HCT116 (cell line): Measurements from ENCODE around the gene FHOD3. TPM values are rescaled to one million over a fixed set of nuclear protein-coding genes. Genes with fewer than 3 reads are reported as not detected.

Source experiments
- ATAC-seq: fragments of 200-7000 bp; cut with Tn5 transposase; 2 replicates; pipeline ENCODE4 v1.9.1; 2020; ENCODE audit warnings: mild to moderate bottlenecking, moderate library complexity
- BruUV-seq: library from RNA; stranded (reverse); fragments of 400-500 nt; replicated peaks from 2 replicates; lab custom pipeline; 2021; lab: Mats Ljungman, UMichigan
- CTCF ChIA-PET: fragments of 300-600 bp; sonication (Branson Sonifier 250); formaldehyde crosslinking; loops from one replicate; lab custom pipeline; 2021; ENCODE audit warnings: antibody characterized with exemption; lab: Charles Lee
- POLR2A ChIA-PET: fragments of 300-600, 350-600 bp; sonication (Branson Sonifier 250); formaldehyde crosslinking; loops from one replicate; lab custom pipeline; 2021; ENCODE audit warnings: antibody characterized with exemption; lab: Charles Lee
- RAD21 ChIA-PET, 2 experiments: fragments of 300-600 bp; sonication (Branson Sonifier 250); formaldehyde crosslinking; loops; one replicate each; lab custom pipeline; 2023; ENCODE audit warnings: low total read pairs in 2 of 2; ENCODE audit not compliant: uncharacterized antibody in 2 of 2, unreplicated experiment in 2 of 2, low non-redundant PET in 1 of 2; lab: Charles Lee
- DNase-seq: peaks from one replicate; pipeline ENCODE4 v3.0.0-alpha.2; 2010; ENCODE audit warnings: low read depth, low spot score
- H2AFZ ChIP-seq: fragments of 200-600 bp; shearing (Covaris generic), sonication (generic); 2 replicates; pipeline ENCODE4 v1.6.1; 2017; ENCODE audit warnings: low read depth, mixed run types, mixed read lengths, antibody characterized with exemption, low read length; ENCODE audit not compliant: poor library complexity, severe bottlenecking
- H3K27ac ChIP-seq: 2 replicates; pipeline ENCODE4 v1.5.1; 2012; ENCODE audit warnings: low read depth, low read length
- H3K27me3 ChIP-seq: fragments of 200-600 bp; sonication (generic); 2 replicates; pipeline ENCODE4 v1.6.1; 2016; ENCODE audit warnings: mixed run types, low read length, mixed read lengths; ENCODE audit not compliant: insufficient read depth
- H3K36me3 ChIP-seq, 2 experiments: fragments of 200-500 bp in 1 of 2; fragments of 200-600 bp in 1 of 2; sonication (Bioruptor generic) in 1 of 2; sonication (generic) in 1 of 2; 2 replicates each; pipeline versions ENCODE4 v1.5.1 to v1.6.1; 2014 to 2016; ENCODE audit warnings: low read length in 2 of 2, inconsistent platforms in 1 of 2, mixed read lengths in 1 of 2, mixed run types in 1 of 2; ENCODE audit not compliant: insufficient read depth in 2 of 2, control insufficient read depth in 1 of 2
- H3K4me1 ChIP-seq, 2 experiments: fragments of 200-600 bp in 1 of 2; sonication (generic) in 1 of 2; 2 replicates each; pipeline versions ENCODE4 v1.5.1 to v1.6.1; 2012 to 2017; ENCODE audit warnings: low read length in 2 of 2, inconsistent platforms in 1 of 2, mild to moderate bottlenecking in 1 of 2, mixed read lengths in 1 of 2, mixed run types in 1 of 2, moderate library complexity in 1 of 2; ENCODE audit not compliant: insufficient read depth in 2 of 2, control insufficient read depth in 1 of 2
- H3K4me2 ChIP-seq: fragments of 200-600 bp; sonication (generic); 2 replicates; pipeline ENCODE4 v1.6.1; 2017; ENCODE audit warnings: mixed run types, low read length, mixed read lengths
- H3K4me3 ChIP-seq, 2 experiments: fragments of 200-600 bp in 1 of 2; sonication (generic) in 1 of 2; replicated peaks in 1 of 2; 2 replicates each; pipeline ENCODE4 v1.5.1; 2011 to 2016; ENCODE audit warnings: low read length in 2 of 2, control low read depth in 1 of 2, low read depth in 1 of 2, mild to moderate bottlenecking in 1 of 2, mixed read lengths in 1 of 2, mixed run types in 1 of 2
- H3K79me2 ChIP-seq: fragments of 200-600 bp; sonication (generic); 2 replicates; pipeline ENCODE4 v1.6.1; 2017; ENCODE audit warnings: mild to moderate bottlenecking, mixed run types, low read length, moderate library complexity, mixed read lengths; ENCODE audit not compliant: insufficient read depth
- H3K9ac ChIP-seq: fragments of 200-600 bp; sonication (generic); 2 replicates; pipeline ENCODE4 v1.6.1; 2016; ENCODE audit warnings: low read length, mixed read lengths
- H3K9me2 ChIP-seq: fragments of 200-600 bp; sonication (generic), shearing (Covaris generic); 2 replicates; pipeline ENCODE4 v1.6.1; 2017; ENCODE audit warnings: mixed run types, mild to moderate bottlenecking, moderate library complexity; ENCODE audit not compliant: insufficient read depth
- H3K9me3 ChIP-seq, 2 experiments: fragments of 200-500 bp in 1 of 2; fragments of 200-600 bp in 1 of 2; sonication (Bioruptor generic) in 1 of 2; sonication (generic) in 1 of 2; 2 replicates each; pipeline ENCODE4 v1.6.1; 2014 to 2017; ENCODE audit warnings: low read length in 2 of 2, mixed read lengths in 2 of 2, inconsistent platforms in 1 of 2, low read depth in 1 of 2, mild to moderate bottlenecking in 1 of 2, mixed run types in 1 of 2, moderate library complexity in 1 of 2; ENCODE audit not compliant: control insufficient read depth in 1 of 2, insufficient read depth in 1 of 2
- H4K20me1 ChIP-seq: fragments of 200-600 bp; sonication (generic), shearing (Covaris generic); 2 replicates; pipeline ENCODE4 v1.6.1; 2017; ENCODE audit warnings: mixed run types, mild to moderate bottlenecking, moderate library complexity; ENCODE audit not compliant: insufficient read depth
- CEBPB ChIP-seq: IDR thresholded peaks from 2 replicates; pipeline ENCODE4 v1.6.1; 2012; ENCODE audit warnings: low read depth
- EGR1 ChIP-seq: IDR thresholded peaks from 2 replicates; pipeline ENCODE4 v1.6.1; 2012; ENCODE audit warnings: low read depth
- EZH2phosphoT487 ChIP-seq: fragments of 200-600 bp; IDR thresholded peaks from 2 replicates; pipeline ENCODE4 v1.6.1; 2018; ENCODE audit warnings: antibody characterized with exemption, borderline replicate concordance
- POLR2A ChIP-seq: IDR thresholded peaks from 2 replicates; pipeline ENCODE4 v1.7.0; 2011; ENCODE audit warnings: borderline replicate concordance; ENCODE audit not compliant: insufficient read depth, insufficient read length; ENCODE audit errors: extremely low read depth
- REST ChIP-seq: IDR thresholded peaks from 2 replicates; pipeline ENCODE4 v1.6.1; 2012; ENCODE audit warnings: low read depth
- SP1 ChIP-seq: IDR thresholded peaks from 2 replicates; pipeline ENCODE4 v1.6.1; 2012; ENCODE audit warnings: low read depth
- SRF ChIP-seq: IDR thresholded peaks from 2 replicates; pipeline ENCODE4 v1.6.1; 2012; ENCODE audit warnings: low read depth
- TCF7L2 ChIP-seq: IDR thresholded peaks from 2 replicates; pipeline ENCODE4 v1.7.0; 2011; ENCODE audit warnings: borderline replicate concordance, inconsistent platforms; ENCODE audit not compliant: insufficient read depth, insufficient read length; ENCODE audit errors: extremely low read depth
- YY1 ChIP-seq: IDR thresholded peaks from 2 replicates; pipeline ENCODE4 v1.6.1; 2011; ENCODE audit warnings: low read length, low read depth, moderate library complexity, mild to moderate bottlenecking; ENCODE audit not compliant: insufficient replicate concordance; ENCODE audit errors: extremely low read depth
- ZFX ChIP-seq: fragments of 450-650 bp; IDR thresholded peaks from 2 replicates; pipeline ENCODE4 v1.6.1; 2017
- intact Hi-C: fragments of 100-400 bp; cut with micrococcal nuclease; formaldehyde crosslinking; loops from 2 replicates; pipeline ENCODE4 v1.10.0; 2022
- total RNA-seq: library from RNA; stranded (reverse); gene quantifications from one replicate; pipeline ENCODE4 v1.2.1, GENCODE V29; 2021; ENCODE audit not compliant: unreplicated experiment

FHOD3 gene
- total RNA-seq, 1 experiment from 2014 or later = 4.0 TPM

- Histone ChIP-seq H3K9me3 (no peaks in the 10 kb centered on the region), H3K9ac (no peak overlapping the region), H3K27me3 (no peaks in the 10 kb centered on the region), H3K4me3 (no peak overlapping the region), H3K79me2 (no peaks in the 10 kb centered on the region), H3K36me3 (no peaks in the 10 kb centered on the region), H3K4me1 (no peaks in the 10 kb centered on the region), H2AFZ (no peak overlapping the region)
- BruUV-seq = no TSS peak
- DNase-seq (no peak), ATAC-seq (no peak)
- intact Hi-C loops = no loop called here
- RAD21 ChIA-PET = no interaction called here
- POLR2A ChIA-PET = no interaction called here
- TF ChIP-seq REST = no peak
- no peak for TF ChIP-seq EGR1
- TF ChIP-seq POLR2A = no peak
- TF ChIP-seq CEBPB = no peak
- no peak for TF ChIP-seq YY1
- TF ChIP-seq TCF7L2 = no peak
- no peak for TF ChIP-seq EZH2phosphoT487
- no peak for TF ChIP-seq SRF
- TF ChIP-seq SP1 = no peak
- no peak for TF ChIP-seq ZFX
- TF ChIP-seq, all 23 proteins: peak for 0
- no peak overlapping the region for H3K4me2 ChIP-seq
- H3K9me2 ChIP-seq = no peaks in the 10 kb centered on the region
- CTCF ChIA-PET = no interaction called here
- no peak overlapping the region for H3K27ac ChIP-seq
- no peaks in the 10 kb centered on the region for H4K20me1 ChIP-seq
Observed at GRCh38 chr18:36558234-36558633, 260.7 kb downstream of the FHOD3 start.
